HG02840 (cell line): ENCODE data around the gene AATF.

Experiments
- ATAC-seq: cut with Tn5 transposase; IDR thresholded peaks from one replicate; pipeline ENCODE4 v1.9.1; 2021; ENCODE audit warnings: mild to moderate bottlenecking, moderate library complexity, moderate number of reproducible peaks; ENCODE audit not compliant: unreplicated experiment, low FRiP score

Gene AATF

DNA sequence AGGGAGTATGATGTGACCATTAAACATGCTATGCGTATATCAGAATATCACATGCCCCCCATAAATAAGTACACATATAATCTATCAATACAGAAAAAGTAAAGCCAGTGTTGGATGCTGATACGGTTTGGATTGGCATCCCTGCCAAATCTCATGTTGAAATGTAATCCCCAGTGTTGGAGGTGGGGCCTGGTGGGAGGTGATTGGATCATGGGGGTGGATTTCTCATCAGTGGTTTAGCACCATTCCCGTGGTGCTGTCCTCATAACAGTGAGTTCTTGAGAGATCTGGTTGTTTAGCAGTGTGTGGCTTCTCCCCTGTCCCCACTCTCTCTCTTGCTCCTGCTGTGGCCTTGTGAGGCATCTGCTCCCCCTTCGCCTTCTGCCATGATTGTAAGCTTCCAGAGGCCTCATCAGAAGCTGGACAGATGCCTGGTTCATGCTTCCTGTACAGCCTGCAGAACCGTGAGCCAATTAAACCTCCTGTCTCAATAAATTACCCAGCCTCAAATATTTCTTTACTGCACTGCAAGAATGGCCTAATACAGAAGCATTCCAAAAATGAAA is 88.9 kb downstream of the AATF start:
- ATAC-seq, result no peak

DNA sequence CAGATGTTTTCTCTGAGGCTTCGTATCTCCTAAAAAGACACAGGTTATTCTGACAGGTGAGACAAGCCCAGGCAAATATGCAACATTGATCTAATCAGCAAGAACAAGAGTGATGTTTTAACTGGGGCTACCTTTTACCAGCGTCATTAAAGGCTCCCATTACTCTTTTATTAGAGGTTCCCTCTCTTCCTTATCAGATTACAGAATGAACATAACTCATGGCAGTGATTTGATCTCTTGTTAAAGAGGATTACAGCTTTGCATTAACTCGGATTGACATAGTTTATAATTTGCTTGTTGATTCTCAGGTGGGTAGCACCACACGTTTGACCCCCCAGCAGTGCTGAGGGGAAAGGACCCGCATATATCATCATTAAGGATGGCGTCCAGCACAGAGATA is 90.5 kb downstream of the AATF start:
- no peak for ATAC-seq

DNA sequence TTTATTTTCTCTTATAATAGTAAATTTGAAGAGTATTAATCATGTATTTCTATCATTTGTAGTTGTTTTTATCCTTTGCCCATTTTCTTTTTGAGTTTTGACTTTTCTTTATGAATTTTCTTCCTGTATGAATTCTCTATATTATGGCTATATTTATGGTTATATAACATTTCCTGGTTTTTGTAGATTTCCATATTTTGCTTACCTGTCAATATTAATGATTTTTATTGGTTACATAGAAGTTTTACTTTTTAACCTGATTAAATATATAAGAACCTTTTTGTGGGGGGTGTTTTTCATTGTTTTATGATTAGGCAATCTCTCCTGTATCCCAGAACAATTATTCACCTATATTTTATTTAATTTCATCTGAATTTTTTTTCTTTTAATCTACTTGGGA is 93.2 kb downstream of the AATF start:
- ATAC-seq, result no peak

DNA sequence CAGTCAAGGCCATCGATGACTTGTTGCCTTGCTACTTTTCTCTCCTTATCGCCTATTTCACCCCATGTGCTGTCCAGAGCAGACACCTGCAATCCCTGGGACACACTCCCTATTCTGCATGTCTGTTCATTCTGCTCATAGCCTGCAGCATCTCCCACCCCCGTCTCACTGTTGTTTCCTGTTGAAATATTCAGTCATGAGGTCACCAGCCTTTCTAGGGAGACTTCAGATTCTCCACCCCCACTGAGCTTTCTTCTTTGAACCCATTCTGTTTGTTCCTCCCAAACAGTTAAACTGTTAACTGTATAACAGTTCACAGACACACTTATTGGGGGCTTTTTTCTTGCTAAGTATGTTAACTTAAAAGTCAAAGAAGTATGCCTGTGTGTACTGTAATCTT is 94.4 kb downstream of the AATF start:
- no peak for ATAC-seq

DNA sequence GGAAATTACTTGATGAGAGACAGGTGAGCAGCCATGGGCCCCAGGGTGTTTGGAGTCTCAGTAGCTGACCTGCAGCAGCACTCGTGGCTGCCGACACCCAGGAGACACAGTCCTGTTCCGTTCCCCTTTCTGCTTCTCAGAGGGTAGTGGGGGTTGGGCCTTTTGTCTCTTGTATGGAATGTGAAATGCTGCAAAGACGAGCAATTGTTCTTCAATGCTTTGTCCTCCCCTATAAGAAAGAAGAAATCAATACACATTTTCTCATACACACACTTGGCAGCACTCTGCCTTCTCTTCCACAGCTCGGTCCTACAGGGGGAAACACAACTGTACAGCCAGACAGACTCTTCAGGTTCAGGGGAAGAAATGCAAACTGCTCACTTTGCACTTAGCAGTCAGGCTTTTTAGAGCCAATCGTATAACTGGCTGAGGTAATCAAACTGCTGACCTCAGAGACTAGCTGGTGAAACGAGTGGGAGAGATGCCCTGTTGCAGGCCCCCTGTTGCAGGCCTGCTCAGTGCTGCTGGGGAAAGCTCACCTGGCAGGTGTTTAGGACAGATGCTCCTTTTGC is 96.7 kb downstream of the AATF start:
- no peak for ATAC-seq

DNA sequence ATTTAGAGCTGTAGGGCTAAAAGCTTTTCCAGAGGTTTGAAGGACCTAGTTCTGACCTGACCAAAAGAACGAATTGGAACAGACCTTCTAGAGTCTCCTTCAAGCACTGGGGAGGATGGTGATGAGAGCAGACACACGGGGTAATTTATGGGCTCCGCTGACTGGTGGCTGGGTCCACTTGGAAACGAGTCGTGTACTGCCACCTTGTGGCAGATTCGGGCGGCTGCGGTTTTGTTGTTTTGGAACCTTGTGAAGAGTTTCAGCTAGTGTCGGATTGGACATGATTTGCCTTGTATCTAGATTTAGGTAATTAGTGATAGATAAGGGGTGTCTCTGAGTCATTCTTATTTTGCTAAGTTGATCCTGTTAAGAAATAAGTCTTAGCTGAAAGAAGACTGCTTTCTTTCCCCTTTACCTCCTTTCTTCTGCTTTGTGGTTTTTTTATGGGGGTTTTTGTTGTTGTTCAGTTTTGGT is 98.9 kb downstream of the AATF start:
- no peak for ATAC-seq

DNA sequence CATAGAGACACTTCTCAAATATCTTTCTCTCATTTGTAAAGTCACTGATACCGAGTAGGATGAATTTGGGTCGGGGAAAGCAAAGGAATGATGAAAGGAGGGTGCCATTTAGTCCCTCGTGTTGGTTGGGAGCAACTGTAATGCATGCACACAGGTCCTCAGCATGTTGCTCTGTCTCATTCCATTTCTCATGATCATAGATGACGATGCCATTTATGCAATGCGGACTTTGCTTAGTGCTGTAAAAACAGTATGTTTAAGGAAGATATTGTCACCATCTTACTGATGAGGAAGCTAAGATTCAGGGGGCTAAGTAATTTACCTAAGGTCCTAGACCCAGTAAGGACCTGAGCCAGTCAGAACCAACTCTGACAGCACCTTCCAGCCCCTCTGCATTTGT is 100.1 kb downstream of the AATF start:
- no peak for ATAC-seq

DNA sequence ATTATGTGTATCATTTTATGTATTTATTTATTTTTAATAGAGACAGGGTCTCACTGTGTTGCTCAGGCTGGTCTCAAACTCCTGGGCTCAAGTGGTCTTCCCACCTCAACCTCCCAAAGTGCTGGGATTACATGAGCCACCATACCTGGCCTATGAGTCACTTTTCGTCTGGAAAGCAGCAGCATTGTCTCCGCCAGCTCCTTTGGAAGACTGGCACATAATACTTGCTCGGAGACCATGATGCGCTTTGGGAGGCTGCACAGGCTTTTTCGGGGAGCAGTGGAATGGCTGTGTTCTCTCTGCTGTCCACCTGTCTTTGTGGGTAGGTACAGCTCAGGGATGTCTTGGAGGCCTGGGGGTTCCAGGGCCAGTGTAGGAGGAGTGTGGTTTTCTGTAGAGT is 102.2 kb downstream of the AATF start:
- no peak for ATAC-seq

DNA sequence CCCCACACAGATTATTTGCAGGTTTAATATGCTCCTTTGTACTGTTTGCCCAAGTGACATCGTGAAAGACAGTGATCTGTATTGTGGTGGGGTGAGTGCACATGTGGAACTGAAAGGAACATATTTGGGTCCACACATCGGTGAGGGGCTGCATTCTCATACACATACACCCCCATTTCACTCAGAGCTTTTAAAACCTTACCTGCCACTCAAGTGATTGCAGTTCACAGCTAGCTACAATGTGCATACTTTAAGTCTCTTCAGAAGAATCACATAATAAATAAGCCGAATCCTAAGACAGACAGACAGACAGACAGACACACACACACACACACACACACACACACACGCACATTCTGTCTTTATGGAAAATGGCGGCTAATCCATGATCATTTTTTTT is 102.6 kb downstream of the AATF start:
- ATAC-seq, result no peak

DNA sequence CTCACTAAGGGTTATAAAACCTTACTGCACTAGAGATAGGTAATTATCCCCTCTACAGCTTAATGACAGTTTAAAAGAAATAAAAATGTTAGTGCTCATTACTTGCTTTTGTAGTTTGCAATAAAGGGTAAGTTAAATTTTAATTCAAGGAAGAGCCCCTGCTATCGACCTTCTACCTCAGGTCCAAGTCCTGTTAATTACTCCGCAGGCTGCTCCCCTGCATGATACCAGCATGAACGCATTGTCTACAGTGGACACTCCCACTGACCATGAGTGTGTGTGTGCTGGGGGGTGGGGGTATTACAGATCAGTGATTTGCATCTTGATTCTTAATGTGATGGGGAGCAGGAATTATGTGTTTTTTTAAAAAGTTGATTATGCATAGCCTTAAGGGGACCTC is 103.1 kb downstream of the AATF start:
- no peak for ATAC-seq

DNA sequence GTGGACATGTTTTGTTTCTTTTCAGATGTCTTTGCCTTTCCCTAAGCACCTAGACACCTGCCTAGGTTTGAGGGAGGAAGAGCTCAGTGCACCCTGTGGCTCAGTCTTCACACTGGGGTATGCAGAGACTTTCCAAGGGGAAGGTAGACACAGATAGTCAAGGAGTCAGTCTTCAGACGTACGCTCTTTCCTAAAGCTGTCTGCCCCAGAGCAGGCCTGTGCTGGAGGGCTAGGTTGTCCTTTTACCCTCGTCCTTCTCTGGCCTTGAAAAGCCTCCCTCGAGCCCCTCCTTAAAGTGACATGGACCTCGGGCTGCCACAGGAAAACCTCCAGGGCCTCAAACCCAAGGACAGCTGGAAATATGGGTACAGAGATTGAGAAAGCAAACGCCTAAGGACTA is 103.7 kb downstream of the AATF start:
- ATAC-seq, result no peak

DNA sequence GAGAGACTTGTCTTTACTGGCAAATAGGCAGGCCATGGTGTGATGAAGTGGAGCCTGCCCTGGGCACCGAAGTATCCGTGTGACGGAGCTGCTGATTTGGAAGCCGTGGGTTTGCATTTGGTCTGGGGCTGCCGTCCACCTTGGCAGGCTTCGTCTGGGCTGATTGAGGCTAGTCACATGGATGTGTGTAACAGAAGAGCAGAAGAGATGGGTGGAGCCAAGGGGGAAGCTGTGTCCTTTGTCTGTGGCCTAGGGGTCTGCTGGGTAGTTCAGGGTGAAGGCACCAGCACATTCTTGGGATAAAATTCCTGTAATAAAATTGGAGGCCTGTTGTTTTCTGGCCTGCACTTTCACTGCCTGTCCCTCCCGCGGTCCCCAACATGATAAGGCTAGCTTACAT is 106.1 kb downstream of the AATF start:
- ATAC-seq, result no peak

DNA sequence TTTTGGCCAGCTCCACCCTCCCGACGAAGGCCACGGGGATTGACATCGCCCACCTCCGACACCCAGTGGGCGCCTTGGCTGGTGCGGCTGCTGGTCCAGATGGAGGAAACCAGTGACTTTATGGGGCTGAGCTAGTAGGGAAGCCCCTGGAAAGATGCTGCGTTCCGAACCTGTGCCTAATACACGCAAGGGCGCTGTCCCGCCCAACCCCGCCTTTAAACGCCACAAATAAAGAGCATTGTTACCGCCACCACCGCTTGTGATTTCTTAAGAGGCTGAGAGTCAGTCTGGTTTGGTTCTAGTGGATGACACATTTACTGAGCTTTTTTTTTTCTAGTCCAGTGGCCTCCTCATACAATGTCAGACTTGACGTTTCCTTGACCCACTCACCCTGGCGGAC is 107.9 kb downstream of the AATF start:
- no peak for ATAC-seq

DNA sequence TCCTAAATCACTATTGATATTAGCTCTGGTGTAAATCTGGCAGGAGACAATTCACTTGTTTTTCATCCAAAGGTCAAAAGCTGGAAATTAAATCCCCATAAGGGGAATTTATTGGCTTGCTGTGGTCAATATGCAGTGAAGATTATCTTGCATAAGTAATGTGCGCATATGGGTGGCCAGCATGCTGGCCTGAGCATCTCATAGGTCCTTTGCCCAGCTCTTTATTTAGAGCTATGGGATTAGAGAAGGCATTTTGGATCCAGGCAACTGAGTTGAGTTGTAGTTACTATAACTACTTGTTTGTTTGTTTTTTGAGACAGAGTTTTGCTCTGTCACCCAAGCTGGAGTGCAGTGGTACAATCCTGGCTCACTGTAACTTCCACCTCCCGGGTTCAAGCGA is 110.7 kb downstream of the AATF start:
- no peak for ATAC-seq

DNA sequence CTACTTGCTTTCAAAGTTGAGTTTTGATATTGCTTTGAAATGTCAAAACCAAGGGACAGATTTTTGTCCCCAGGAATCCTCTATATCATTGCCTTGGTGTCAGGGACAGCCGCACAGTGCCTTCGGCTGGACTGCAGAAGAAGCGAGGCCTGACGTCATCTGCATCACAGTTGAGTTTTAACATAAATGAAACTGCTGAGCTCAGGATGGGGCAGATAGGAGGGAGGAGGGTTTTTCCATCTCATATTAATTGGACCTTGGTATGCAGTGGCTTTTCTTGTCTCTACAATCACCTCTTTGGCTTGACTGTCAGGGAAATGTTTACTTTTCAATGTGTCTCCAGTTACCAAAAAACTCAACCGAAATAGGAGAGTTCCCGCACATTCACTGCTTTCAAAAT is 111.3 kb downstream of the AATF start:
- no peak for ATAC-seq

DNA sequence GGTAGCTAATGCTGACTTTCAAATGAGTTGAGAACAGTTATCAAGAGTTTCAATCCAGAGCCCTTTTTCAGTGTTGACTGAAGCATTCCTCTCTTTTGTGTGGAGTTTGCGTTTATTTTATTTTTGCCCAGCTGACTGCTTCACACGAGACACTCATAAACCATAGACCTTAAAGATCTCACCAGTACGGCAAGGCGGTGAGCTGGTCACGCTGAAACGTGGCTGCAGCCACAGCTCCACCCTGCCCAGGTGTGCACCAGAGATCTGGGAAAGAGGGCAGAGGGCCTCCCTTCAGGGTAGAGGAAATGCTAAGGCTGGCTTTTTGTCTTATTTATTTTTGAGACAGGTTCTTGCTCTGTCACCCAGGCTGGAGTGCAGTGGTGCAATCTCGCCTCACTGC is 112.2 kb downstream of the AATF start:
- no peak for ATAC-seq

DNA sequence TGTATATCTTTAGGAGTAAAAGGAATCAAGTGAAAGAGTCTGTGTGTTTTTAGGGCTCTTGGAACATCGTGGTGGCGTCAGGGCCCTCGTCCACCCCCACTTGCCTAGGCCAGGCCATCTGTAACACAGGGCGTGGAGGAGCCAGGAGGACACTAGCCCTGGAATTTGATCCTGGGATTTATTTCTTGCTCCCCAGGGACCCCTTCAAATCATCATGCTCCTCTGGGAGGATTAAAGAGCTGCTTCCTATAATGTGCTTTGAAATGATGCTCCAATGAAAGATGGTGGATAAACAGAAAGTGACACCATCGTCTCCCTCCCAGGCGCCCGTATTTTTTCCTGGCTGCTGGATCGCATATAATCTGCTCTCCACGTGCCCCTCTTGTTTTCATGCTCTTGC is 113.3 kb downstream of the AATF start:
- ATAC-seq, result no peak

DNA sequence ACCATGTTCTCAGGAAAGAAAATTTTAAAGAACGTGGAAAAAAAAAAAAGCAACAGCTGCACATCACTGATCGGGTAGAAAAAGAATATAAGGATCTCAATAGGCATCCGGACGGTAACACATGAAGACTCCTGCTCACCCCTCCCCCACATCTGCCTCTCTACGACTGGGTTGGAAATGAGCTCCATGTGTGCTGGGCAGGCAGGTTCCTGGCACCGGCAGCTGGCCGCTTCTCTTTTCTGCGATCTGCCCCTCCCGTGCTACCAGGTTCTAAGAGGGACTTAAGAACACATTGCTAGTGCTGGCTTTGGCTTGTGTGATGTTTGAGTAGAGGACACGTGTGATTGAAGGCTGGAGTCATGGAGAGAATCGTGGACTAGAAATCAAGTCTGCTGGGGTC is 115.5 kb downstream of the AATF start:
- ATAC-seq, result no peak

DNA sequence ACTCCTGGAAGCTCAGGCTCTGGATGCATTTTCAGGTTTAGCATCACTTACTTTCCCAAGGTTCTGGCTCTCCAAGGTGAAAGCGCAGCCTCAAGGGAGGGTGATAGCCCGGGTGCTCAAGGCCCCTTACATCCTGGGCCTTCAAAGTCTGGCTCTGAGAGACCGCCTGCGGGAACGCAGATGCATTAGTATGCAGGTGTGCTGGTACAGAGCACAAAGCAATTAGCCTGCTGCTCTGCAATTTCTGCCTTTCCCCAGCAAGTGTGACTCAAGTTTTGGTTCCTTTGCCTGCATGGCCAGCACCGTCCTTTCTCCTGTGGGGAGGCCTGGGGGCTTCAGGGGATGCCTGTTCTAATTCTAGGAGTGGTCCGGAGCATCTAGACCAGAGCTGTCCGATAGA is 116.2 kb downstream of the AATF start:
- ATAC-seq, result no peak

DNA sequence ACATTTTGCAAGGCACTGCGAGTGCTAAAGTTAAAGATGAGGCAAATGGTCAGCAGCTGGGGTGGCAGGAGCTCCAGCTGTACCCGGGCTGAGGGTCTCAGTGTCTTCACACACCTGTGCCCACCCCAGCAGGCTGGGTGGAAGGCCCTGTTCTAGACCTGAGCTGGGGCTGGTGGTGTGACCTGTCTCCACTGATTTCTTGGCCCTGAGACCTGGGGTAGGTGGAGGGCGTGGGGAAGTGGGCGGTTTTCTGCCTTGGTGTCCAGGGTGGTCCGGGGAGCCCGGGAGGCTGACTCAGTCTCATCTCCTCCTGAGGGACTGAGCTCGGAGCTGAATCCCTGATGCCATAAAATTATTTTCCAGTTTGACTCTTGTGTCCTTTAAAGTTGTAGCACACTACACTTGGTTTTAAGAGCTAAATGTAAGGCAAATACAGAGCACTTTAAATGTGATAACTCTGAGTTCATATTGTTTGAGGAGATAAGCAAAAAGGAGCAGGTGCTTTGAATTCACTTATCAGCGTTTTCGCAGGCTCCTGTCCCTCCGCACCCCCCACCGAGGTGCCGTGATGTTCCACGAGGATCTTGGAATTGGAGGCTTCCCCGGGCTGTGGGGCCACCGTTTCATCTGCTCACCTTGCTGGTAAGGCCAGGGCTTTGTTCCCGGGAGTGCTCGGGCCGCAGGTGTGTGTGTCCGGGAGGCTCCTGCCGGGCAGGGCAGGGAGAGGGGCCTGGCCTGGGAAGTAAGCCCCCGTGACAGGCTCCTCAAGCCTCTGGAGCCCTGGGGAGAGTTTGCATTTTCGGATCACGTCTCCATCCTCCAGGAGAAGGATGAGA is 117.0 kb downstream of the AATF start:
- ATAC-seq, result no peak

DNA sequence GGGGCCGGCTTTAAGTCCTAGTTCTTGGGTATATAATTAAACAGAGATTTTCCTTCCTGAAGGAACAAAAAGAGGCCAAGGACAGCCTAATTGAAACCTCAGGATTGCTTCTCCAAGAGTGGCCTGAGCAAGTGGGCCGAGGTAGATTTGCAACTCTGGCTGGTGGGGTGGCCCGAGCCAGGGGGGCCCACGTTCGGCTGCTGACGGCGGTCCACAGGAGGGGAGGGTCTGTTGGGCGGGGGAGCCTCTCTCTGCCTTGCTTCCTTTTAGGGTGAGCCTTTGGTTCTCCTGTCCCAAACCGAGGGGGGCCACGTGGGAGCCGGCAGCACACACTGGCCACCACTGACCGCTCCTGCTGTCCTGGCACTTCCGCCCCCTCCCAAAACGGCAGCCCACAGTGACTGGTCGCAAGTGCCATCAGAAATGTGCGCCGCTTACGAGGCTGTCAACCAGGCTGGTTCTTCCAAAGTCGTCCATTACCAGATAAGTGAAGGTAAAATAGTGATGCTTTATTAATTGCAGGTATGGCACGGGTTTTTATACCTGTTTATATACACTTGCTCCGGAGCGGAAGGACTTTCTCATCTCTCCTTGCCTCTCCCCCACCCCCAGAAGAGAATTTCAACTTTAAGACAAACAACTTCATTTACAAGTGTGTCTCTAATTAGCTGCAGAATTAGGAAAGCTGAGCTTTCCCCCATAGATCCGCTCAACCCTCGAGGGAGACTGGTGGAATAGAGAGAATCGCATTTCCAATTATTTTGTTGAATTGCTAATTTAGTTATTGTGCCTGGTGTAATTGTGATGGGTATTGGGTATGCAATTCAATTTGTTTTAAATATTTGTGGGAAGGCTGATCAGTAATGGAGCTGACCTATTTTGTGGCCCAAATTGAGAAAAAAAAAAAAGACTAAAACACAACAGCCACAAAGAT is 117.8 kb downstream of the AATF start:
- no peak for ATAC-seq
